NCI-H82 (cell line): ENCODE results near the gene NLGN3.
"Not testable (repeated sequence)": the region's sequence is repeated elsewhere in the genome, so short reads cannot be mapped to it uniquely, and the experiment has no call there.

ENCODE experiments used
- DNase-seq: peaks from one replicate; lab custom pipeline; 2025; lab: John Stamatoyannopoulos, UW

The NLGN3 gene

DNA sequence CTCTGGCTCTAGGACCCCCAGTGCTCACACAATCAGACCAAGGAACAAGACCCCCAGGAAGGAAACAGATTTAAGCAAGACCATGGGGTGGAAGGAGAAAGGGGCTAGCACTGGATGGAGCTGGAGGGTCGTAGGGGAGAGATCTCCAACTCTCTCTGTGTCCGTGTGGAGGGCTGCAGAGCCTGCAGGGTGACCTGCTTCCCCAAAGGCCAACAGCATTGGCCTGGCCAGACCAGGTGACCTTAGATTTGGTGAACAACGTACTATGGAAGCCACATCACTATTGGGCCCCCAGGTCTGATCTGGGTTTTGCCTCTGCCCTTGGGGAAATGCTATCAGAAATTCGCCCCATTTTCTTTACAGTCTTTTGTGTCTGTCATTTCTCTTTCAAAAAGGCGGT, 26.0 kb downstream of the NLGN3 start:
- no peak for DNase-seq

DNA sequence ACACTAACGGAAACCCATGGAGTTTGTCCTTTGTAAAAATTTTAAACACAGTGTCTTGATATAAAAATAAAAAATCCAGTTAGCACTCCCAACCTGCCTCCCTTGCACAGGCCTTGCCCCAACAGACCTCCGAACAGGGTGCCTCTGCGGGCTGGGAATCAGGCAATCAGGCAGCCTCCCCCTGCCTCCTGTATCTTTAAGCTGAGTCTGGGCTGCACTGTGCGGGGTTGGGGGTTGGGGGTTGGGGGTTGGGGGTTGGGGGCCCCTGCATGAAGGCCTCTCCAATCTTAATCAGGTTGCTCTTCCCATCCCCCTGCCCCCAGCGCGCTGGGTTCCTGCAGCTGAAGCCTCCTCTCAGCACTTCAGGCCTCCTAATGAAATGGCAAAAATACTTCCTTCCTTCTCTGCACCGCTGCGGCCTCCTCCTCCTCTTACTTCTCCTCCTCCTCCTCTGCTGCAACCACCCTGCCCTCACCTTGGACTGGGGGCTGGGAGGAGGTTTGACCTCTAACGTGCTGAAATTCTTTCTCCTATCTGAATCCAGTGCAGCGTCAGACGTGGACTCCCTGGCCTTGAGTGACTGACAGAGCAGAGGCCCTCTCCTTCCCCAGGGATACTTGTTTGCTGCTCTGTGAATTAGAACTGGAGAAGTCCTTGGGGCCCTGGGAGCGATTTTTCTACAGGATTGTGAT, 26.6 kb downstream of the NLGN3 start:
- DNase-seq = no peak

DNA sequence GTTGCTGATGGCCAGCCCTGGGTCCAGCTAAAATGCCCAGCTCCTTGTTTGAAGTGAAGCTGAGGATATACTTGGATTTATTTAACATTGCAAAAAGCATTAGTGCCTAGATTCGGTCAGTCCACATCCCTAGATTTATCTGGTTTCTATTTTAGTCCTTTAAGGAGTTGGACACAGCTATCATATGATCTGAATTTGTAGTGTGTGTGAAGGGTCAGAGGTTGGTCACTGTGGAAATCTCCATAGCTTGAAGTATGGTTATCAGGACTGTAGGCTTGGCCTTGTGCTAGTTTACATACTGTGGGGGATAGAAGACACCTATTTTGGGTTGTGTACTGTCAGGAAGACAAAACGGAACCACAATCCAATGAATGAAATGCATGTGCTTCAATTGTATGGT, 28.8 kb downstream of the NLGN3 start:
- no peak for DNase-seq

GRCh38 chrX:71174795-71175194, 30.2 kb downstream of the NLGN3 start:
- no peak for DNase-seq

DNA sequence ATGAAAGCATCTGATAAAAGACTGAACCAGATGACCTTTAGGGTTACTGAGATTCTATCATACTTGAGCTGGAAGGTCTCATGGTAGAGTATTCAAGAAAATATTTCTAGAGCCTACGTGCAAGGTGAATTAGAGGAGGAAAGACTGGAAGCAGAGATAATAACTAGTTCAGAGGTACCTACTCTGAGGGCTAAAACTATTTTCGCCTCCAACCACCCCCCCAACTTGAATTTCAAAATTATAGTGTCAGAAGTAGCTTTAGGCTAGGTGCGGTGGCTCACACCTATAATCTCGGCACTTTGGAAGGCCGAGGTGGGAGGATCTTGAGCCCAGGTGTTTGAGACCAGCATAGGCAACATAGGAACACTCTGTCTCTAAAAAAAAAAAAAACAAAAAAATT, 30.9 kb downstream of the NLGN3 start:
- no peak for DNase-seq

GRCh38 chrX:71177327-71177726, 32.7 kb downstream of the NLGN3 start:
- no peak for DNase-seq

DNA sequence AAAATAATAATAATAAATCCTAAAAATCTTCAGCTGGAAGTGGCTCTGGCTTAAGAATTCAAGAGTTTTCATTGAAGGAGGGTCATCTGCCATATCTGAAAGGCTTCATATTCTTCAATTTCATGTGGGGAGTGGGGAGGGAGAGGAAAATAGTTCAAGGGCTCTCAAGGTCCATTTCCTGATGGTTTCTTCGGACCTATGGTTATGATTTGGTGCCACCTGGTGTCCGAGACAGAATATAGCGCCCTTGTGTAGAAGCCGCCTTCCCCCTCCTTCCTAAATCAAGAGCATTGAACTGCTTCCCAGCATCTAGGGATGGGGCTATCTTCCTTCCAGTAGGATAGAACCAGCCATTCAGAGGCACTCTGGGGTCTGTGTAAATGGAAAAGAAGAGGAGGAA, 34.3 kb downstream of the NLGN3 start:
- peak; percentile 82 for DNase-seq

DNA sequence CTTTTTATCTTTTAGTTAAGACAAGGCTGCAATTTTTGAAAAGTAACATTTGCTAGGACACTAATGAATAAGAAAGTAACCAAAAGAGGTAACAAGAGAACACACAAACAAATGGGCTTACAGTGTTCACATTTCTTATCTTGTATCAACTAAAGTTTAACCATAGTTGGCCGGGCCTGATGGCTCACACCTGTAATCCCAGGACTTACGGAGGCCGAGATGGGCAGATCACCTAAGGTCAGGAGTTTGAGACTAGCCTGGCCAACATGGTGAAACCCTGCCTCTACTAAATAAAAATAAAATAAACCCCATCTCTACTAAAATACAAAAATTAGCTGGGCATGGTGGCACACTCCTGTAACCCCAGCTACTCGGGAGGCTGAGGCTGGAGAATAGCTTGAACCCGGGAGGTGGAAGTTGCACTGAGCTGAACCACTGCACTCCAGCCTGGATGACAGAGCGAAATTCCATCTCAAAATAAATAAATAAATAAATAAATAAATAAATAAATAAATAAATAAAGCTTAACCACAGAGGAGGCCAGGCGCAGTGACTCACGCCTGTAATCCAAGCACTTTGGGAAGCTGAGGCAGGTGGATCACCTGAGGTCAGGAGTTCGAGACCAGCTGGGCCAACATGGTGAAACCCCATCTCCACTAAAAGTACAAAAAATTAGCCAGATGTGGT, 36.1 kb downstream of the NLGN3 start:
- DNase-seq = not testable (repeated sequence)

GRCh38 chrX:71181558-71181909, 36.9 kb downstream of the NLGN3 start:
- no peak for DNase-seq

- DNase-seq = peak; percentile 28
These were observed 37.5 kb downstream of the NLGN3 start for GRCh38 chrX:71181910-71182799.

- DNase-seq = no peak
These were observed 38.2 kb downstream of the NLGN3 start for GRCh38 chrX:71182871-71183270.

GRCh38 chrX:71183341-71183740, 38.7 kb downstream of the NLGN3 start:
- DNase-seq = no peak

GRCh38 chrX:71184092-71184491, 39.5 kb downstream of the NLGN3 start:
- DNase-seq = no peak

- DNase-seq = no peak
These were observed 40.3 kb downstream of the NLGN3 start for GRCh38 chrX:71184803-71185495.

- DNase-seq = no peak
These were observed 46.6 kb downstream of the NLGN3 start for GRCh38 chrX:71191248-71191647.

DNA sequence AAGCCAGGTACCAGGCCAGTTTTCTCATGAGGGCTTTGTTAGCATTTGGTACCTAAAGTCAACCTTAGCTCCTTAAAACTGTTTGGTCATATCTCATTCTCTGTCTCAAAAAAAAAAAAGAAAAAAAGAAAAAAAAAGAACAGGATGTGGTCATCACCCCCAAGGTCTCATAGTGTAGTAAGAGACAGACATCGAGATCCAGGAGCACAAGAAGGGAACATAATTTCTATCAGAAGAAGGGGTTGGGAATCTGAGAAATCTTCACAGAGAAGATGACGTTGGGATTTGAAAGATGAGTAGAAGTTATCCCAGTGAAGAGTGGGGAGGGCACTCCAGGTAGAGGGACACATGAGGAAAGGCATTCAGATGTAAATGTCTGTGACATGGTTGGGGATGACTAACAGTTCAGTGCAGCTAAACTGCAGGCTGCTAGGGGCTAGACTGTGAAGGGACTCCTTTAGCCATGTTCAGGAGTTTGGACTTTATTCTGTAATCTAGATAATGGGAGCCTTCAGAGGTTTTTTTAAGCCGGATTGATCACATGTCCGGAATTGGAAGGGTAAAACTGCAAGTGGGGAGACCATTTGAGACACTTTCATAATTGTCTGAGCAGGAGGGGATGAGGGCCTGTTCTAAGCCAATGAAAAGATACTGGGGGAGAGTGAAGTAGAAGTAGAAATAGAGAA, 51.5 kb downstream of the NLGN3 start:
- no peak for DNase-seq

- no peak for DNase-seq
These were observed 53.4 kb downstream of the NLGN3 start for GRCh38 chrX:71198066-71198465.

DNA sequence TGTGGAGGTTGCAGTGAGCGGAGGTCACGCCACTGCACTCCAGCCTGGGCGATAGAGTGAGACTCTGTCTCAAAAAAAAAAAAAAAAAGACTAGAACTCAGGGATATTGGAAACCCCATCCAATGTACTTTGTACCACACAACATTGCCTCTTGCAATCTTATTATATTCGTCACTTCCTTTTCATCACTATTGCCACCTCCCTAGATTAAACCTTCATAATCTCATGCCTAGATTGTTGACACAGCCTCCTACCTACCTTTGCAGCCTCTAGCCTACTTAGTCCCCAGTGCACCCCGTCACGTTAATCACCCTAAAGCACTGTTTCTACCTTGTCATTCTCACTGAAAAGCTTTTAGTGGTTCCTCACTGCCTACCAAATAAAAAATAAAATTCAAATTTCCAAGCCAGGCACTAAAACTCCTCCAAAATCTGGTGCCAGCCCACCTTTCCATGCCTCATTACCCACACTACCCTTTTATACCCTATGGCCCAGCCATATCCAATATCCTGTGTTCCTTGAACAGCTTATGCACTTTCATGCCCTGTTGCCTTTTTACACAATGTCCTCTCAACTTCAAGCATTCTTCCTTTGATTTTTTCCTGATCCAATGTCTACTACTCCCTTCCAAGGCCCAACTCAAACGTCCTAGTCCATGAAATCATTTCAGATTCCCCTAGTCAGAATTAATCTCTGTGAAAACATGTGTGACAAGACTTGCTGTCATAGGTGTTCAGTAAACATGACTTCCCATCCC, 54.8 kb downstream of the NLGN3 start:
- DNase-seq = no peak

- DNase-seq = no peak
These were observed 66.2 kb downstream of the NLGN3 start for GRCh38 chrX:71210816-71211215.

- no peak for DNase-seq
These were observed 67.9 kb downstream of the NLGN3 start for GRCh38 chrX:71212536-71212935.

DNA sequence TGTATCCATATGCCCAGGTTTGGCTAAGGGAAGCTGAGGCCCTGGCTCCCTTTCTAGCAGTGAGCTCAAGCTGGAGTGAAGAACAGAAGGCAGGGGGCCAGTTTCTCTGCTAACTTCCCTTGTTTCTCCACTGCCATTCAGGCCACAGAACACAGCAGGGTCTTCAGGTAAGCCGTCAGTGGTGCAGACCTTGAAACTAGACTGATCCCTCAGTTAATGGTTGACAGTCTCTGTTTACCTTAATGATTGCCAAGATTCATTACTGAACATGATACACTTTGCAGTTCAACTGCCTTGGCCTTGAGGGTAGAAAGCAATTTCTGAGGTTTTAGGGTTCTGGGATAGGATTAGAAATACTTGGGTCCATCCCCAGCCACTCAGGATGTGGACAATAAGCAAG, 69.5 kb downstream of the NLGN3 start:
- no peak for DNase-seq
